Liver (tissue), 9 donors: Measurements from ENCODE around the gene POC1A. TPM values are rescaled to one million over a fixed set of nuclear protein-coding genes. Genes with fewer than 3 reads are reported as not detected.

ENCODE experiments used
- DNase-seq: peaks from one replicate; pipeline ENCODE4 v3.0.0-alpha.2; 2017; ENCODE audit warnings: low spot score
- H3K27ac ChIP-seq, 2 donors: one replicate each; pipeline ENCODE4 v1.7.0; 2013; ENCODE audit warnings: inconsistent platforms in 2 of 2, low read length in 2 of 2, control low read depth in 1 of 2, low read depth in 1 of 2, mild to moderate bottlenecking in 1 of 2
- H3K27me3 ChIP-seq, 4 donors: one replicate each; pipeline versions ENCODE4 v1.6.1 to v1.7.0; 2013; ENCODE audit warnings: low read length in 3 of 4, inconsistent platforms in 1 of 4, mild to moderate bottlenecking in 1 of 4, moderate library complexity in 1 of 4; ENCODE audit not compliant: control insufficient read depth in 4 of 4, insufficient read depth in 4 of 4
- H3K36me3 ChIP-seq, 4 donors: one replicate each; pipeline versions ENCODE4 v1.6.1 to v1.7.0; 2013; ENCODE audit warnings: low read length in 3 of 4, mild to moderate bottlenecking in 3 of 4, low read depth in 1 of 4, moderate library complexity in 1 of 4; ENCODE audit not compliant: control insufficient read depth in 4 of 4, insufficient read depth in 3 of 4
- H3K4me1 ChIP-seq, 4 donors: one replicate each; pipeline versions ENCODE4 v1.6.1 to v1.7.0; 2013; ENCODE audit warnings: low read length in 3 of 4, mild to moderate bottlenecking in 3 of 4, moderate library complexity in 1 of 4; ENCODE audit not compliant: control insufficient read depth in 4 of 4, insufficient read depth in 4 of 4
- H3K4me3 ChIP-seq, 3 donors: one replicate each; pipeline versions ENCODE4 v1.6.1 to v1.7.0; 2013; ENCODE audit warnings: low read length in 3 of 3, control low read depth in 1 of 3, low read depth in 1 of 3, mild to moderate bottlenecking in 1 of 3
- H3K9ac ChIP-seq, 2 donors: one replicate each; pipeline ENCODE4 v1.7.0; 2013; ENCODE audit warnings: low read length in 2 of 2, mild to moderate bottlenecking in 2 of 2, moderate library complexity in 2 of 2, control low read depth in 1 of 2, low read depth in 1 of 2
- H3K9me3 ChIP-seq, 4 donors: one replicate each; pipeline versions ENCODE4 v1.6.1 to v1.7.0; 2013; ENCODE audit warnings: low read length in 3 of 4; ENCODE audit not compliant: control insufficient read depth in 4 of 4
- CTCF ChIP-seq: fragments of 150-350 bp; IDR thresholded peaks from 2 replicates; pipeline ENCODE4 v1.5.1; 2017; ENCODE audit warnings: improper control_type of control experiment, low read depth, low read length; ENCODE audit not compliant: missing input control
- FOXA2 ChIP-seq: IDR thresholded peaks from 2 replicates; pipeline ENCODE4 v1.6.1; 2016; ENCODE audit warnings: antibody characterized with exemption
- HNF4A ChIP-seq, 2 donors: conservative IDR thresholded peaks; 2 replicates each; pipeline ENCODE4 v1.6.1; 2016; ENCODE audit warnings: antibody characterized with exemption in 2 of 2, mild to moderate bottlenecking in 2 of 2
- HNF4G ChIP-seq: IDR thresholded peaks from 2 replicates; pipeline ENCODE4 v1.6.1; 2016; ENCODE audit warnings: antibody characterized with exemption
- JUND ChIP-seq, 2 donors: IDR thresholded peaks; 2 replicates each; pipeline ENCODE4 v1.6.1; 2016; ENCODE audit warnings: antibody characterized with exemption in 2 of 2
- NR2F2 ChIP-seq: IDR thresholded peaks from 2 replicates; pipeline ENCODE4 v1.6.1; 2016; ENCODE audit warnings: antibody characterized with exemption
- REST ChIP-seq: IDR thresholded peaks from 2 replicates; pipeline ENCODE4 v1.6.1; 2016; ENCODE audit warnings: antibody characterized with exemption, mild to moderate bottlenecking
- TAF1 ChIP-seq: conservative IDR thresholded peaks from 2 replicates; pipeline ENCODE4 v1.6.1; 2016; ENCODE audit warnings: antibody characterized with exemption, mild to moderate bottlenecking
- YY1 ChIP-seq: IDR thresholded peaks from 2 replicates; pipeline ENCODE4 v1.6.1; 2016; ENCODE audit warnings: antibody characterized with exemption, mild to moderate bottlenecking
- WGBS: extraction: QIAGEN DNeasy Blood & Tissue Kit; methylation state at CpG from one replicate; pipeline ENCODE4 v1.1.7; 2013; 5-methylcytosine and 5-hydroxymethylcytosine counted together
- polyA plus RNA-seq, 2 donors: library from polyadenylated mRNA; stranded (reverse) in 1 of 2; unstranded in 1 of 2; fragments of 200-250 nt in 1 of 2; fragments of >200 nt in 1 of 2; fragmentation: Nextera tagmentation in 1 of 2; extraction: Ambion mirVana in 1 of 2; gene quantifications; one replicate each; pipeline versions ENCODE4 v1.2.1 to v1.2.3, GENCODE V29; 2013 to 2015
- total RNA-seq, 2 donors: library from RNA; depleted of rRNA; stranded (reverse); fragments of >200 nt; gene quantifications; one replicate each; pipeline ENCODE4 v1.2.3, GENCODE V29; 2014
- TF ChIP-seq, protein P1 (sequence below): IDR thresholded peaks from 2 replicates; pipeline ENCODE4 v1.6.1; 2016; ENCODE audit warnings: antibody characterized with exemption
- TF ChIP-seq, protein P2 (sequence below): IDR thresholded peaks from 2 replicates; pipeline ENCODE4 v1.6.1; 2016; ENCODE audit warnings: antibody characterized with exemption
- donor health status: healthy.
- donor health status: healthy.
- donor health status: healthy.
- donor health status: healthy.
- donor health status: healthy.

The POC1A gene
- total and polyA plus RNA-seq, 4 donors, result 1.4 to 12.7 (median 4.8) TPM

DNA sequence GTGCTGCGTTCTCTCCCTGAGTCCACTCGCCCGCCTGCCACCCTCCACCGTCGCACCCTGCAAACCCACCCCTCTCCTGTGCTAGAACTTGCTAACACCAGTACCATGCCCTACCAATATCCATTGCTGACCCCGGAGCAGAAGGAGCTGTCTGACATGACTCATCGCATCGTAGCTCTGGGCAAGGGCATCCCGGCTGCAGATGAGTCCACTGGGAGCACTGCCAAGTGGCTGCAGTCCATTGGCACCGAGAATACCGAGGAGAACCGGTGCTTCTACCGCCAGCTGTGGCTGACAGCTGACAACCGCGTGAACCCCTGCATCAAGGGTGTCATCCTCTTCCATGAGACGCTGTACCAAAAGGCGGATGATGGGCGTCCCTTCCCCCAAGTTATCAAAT, 38.8 kb upstream of the POC1A start (continued):
- TF ChIP-seq, protein P1, sequence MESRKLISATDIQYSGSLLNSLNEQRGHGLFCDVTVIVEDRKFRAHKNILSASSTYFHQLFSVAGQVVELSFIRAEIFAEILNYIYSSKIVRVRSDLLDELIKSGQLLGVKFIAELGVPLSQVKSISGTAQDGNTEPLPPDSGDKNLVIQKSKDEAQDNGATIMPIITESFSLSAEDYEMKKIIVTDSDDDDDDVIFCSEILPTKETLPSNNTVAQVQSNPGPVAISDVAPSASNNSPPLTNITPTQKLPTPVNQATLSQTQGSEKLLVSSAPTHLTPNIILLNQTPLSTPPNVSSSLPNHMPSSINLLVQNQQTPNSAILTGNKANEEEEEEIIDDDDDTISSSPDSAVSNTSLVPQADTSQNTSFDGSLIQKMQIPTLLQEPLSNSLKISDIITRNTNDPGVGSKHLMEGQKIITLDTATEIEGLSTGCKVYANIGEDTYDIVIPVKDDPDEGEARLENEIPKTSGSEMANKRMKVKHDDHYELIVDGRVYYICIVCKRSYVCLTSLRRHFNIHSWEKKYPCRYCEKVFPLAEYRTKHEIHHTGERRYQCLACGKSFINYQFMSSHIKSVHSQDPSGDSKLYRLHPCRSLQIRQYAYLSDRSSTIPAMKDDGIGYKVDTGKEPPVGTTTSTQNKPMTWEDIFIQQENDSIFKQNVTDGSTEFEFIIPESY, result no peak
- TF ChIP-seq JUND (IDR thresholded peaks at IDR 0.05), result peak; percentile 96 to 98
- no peak for TF ChIP-seq HNF4G

DNA sequence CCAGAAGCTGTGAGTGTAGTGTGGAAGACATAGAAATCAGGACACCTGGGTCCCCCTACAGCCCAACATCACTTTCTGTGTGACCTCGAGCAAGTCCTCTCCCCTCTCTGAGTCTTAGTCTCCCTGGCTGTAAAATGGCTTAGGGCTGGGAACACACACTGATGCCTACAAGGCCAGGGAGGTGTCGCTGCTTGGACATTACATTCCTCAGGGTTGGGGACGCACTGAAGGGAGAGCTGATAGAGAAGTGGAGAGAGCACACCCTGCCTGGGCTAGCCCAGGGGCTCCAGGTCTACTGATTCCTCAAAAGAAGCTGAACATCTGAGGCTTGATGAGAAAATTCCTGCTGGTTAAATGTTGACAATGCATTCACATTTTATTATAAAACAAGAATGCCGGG, 37.4 kb upstream of the POC1A start:
- no peak for DNase-seq
- H3K4me1 ChIP-seq, result peaks cover 4 to 26% (median 15%) of the 10 kb centered on the region in 4 donors
- no peak overlapping the region for H3K27ac ChIP-seq
- no peaks in the 10 kb centered on the region for H3K36me3 ChIP-seq
- TF ChIP-seq, protein P2, sequence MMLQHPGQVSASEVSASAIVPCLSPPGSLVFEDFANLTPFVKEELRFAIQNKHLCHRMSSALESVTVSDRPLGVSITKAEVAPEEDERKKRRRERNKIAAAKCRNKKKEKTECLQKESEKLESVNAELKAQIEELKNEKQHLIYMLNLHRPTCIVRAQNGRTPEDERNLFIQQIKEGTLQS, result no peak
- WGBS, result 93% methylated on average over 4 of the region's 4 CpGs
- no peak overlapping the region for H3K4me3 ChIP-seq
- no peaks in the 10 kb centered on the region for H3K9me3 ChIP-seq
- H3K9ac ChIP-seq, result no peak overlapping the region
- no peaks in the 10 kb centered on the region for H3K27me3 ChIP-seq

- TF ChIP-seq REST, result no peak
- TF ChIP-seq NR2F2, result peak; percentile 77
- H3K4me1 ChIP-seq, result peaks cover 4 to 28% (median 16%) of the 10 kb centered on the region in 4 donors
- 86% methylated on average over 9 of the region's 9 CpGs for WGBS
Measured at GRCh38 chr3:52190294-52191074, 36.3 kb upstream of the POC1A start.

GRCh38 chr3:52188556-52188955, 34.3 kb upstream of the POC1A start:
- 91% methylated on average over 1 of the region's 1 CpG for WGBS

More at GRCh38 chr3:52190294-52191074, 36.3 kb upstream of the POC1A start:
- no peaks in the 10 kb centered on the region for H3K27me3 ChIP-seq
- no peak overlapping the region for H3K4me3 ChIP-seq
- no peak overlapping the region for H3K9ac ChIP-seq
- no peak for DNase-seq
- H3K36me3 ChIP-seq, result no peaks in the 10 kb centered on the region
- H3K27ac ChIP-seq, result no peak overlapping the region
- no peaks in the 10 kb centered on the region for H3K9me3 ChIP-seq

More at GRCh38 chr3:52188556-52188955, 34.3 kb upstream of the POC1A start:
- no peaks in the 10 kb centered on the region for H3K27me3 ChIP-seq
- no peak for DNase-seq
- H3K9ac ChIP-seq, result no peak overlapping the region
- no peaks in the 10 kb centered on the region for H3K36me3 ChIP-seq
- peak overlapping the region; percentile 47 to 74 for H3K27ac ChIP-seq
- TF ChIP-seq CTCF, result no peak
- TF ChIP-seq YY1, result no peak
- TF ChIP-seq JUND (IDR thresholded peaks at IDR 0.05), result peak in 1 of 2 donors; percentile 10
- peak; percentile 6 for TF ChIP-seq FOXA2
- TF ChIP-seq HNF4A (conservative IDR thresholded peaks at IDR 0.05), result peak; percentile 39 to 57
- TF ChIP-seq TAF1, result no peak
- peaks cover 4 to 31% (median 19%) of the 10 kb centered on the region in 4 donors for H3K4me1 ChIP-seq
- no peak overlapping the region for H3K4me3 ChIP-seq
- no peaks in the 10 kb centered on the region for H3K9me3 ChIP-seq
